ENCODE measurements around the gene KLF7.

DNA sequence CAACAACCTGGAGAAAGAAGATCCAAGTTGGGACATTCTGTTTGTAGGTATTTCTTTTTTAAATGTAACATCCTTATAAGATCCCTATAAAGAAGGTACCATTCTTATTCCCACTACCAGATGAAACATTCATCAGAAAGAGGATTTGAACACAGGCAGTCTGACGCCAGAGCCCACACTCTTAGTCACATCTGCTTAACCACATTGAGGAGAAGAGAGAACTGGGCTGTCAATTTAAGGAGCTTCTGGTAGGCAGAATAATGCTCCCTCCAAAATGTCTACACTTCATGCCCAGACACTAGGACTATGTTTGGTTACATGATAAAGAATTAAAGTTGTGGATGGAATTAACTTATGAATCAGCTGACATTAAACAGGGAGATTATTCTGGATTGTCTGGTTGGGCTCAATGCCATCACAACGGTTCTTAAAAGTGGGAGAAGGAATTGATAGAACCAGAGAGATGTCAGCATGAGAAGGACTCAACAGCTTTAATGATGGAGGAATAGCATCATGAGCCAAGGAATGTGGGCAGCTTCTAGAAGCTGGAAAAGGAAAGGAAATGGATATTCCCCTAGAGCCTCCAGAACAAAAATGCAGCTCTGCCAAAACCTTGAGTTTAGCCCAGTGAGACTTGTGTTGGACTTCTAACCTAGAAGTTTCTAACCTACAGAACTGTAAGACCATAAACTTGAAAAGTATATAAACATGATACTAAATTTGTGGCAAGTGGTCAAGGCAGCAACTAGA, 82.2 kb downstream of the KLF7 start:
- TF ChIP-seq POLR2AphosphoS5 (IDR thresholded peaks at IDR 0.05; ENCODE audit: low read depth, low read length) (no peak), CTCF (IDR thresholded peaks at IDR 0.05) (no peak), REST (IDR thresholded peaks at IDR 0.05; ENCODE audit: insufficient read depth in 1 of 2, low read depth in 2 of 2, low read length in 1 of 2) (no peak), SIN3A (IDR thresholded peaks at IDR 0.05; ENCODE audit: borderline replicate concordance, insufficient read depth, low read depth, low read length) (no peak), TCF7L2 (IDR thresholded peaks at IDR 0.05; ENCODE audit: low read depth, low read length) (no peak)
